Measurements from ENCODE around the gene MCF2.
"Not testable (repeated sequence)": the region's sequence is repeated elsewhere in the genome, so short reads cannot be mapped to it uniquely, and the experiment has no call there.

MCF2 gene

GRCh38 chrX:139708067-139708466, at the start of gene MCF2:
Gene MCF2 (minus strand): TSS chrX:139708167. CDS start chrX:139651744, 56,423 bp downstream.
- DNase-seq (ENCODE audit: low read depth in 2 of 2, low spot score in 1 of 2): no peak

GRCh38 chrX:139751053-139751452, 43.1 kb upstream of the MCF2 start:
- DNase-seq (ENCODE audit: low read depth in 2 of 2, low spot score in 1 of 2): no peak

- DNase-seq (ENCODE audit: low read depth in 2 of 2, low spot score in 1 of 2): no peak
These were observed 42.4 kb upstream of the MCF2 start for GRCh38 chrX:139750390-139750789.

GRCh38 chrX:139739138-139739537, 31.2 kb upstream of the MCF2 start:
- no peak for DNase-seq (ENCODE audit: low read depth in 2 of 2, low spot score in 1 of 2)

GRCh38 chrX:139738581-139738980, 30.6 kb upstream of the MCF2 start:
- DNase-seq (ENCODE audit: low read depth in 2 of 2, low spot score in 1 of 2): no peak

GRCh38 chrX:139736151-139736550, 28.2 kb upstream of the MCF2 start:
- no peak for DNase-seq (ENCODE audit: low read depth in 2 of 2, low spot score in 1 of 2)

GRCh38 chrX:139734996-139735395, 27.0 kb upstream of the MCF2 start:
- no peak for DNase-seq (ENCODE audit: low read depth in 2 of 2, low spot score in 1 of 2)

- no peak for DNase-seq (ENCODE audit: low read depth in 2 of 2, low spot score in 1 of 2)
These were observed 17.8 kb upstream of the MCF2 start for GRCh38 chrX:139725720-139726119.

GRCh38 chrX:139724626-139725025, 16.7 kb upstream of the MCF2 start:
- DNase-seq (ENCODE audit: low read depth in 2 of 2, low spot score in 1 of 2): no peak

- no peak for DNase-seq (ENCODE audit: low read depth in 2 of 2, low spot score in 1 of 2)
These were observed 13.0 kb upstream of the MCF2 start for GRCh38 chrX:139720979-139721378.

GRCh38 chrX:139720136-139720535, 12.2 kb upstream of the MCF2 start:
- DNase-seq (ENCODE audit: low read depth in 2 of 2, low spot score in 1 of 2): no peak

- no peak for DNase-seq (ENCODE audit: low read depth in 2 of 2, low spot score in 1 of 2)
These were observed 5.3 kb downstream of the MCF2 start for GRCh38 chrX:139702658-139703057.

GRCh38 chrX:139692908-139693307, 15.1 kb downstream of the MCF2 start:
- no peak for DNase-seq (ENCODE audit: low read depth in 2 of 2, low spot score in 1 of 2)

GRCh38 chrX:139692506-139692849, 15.5 kb downstream of the MCF2 start:
- DNase-seq (ENCODE audit: low read depth in 2 of 2, low spot score in 1 of 2): no peak

- no peak for DNase-seq (ENCODE audit: low read depth in 2 of 2, low spot score in 1 of 2)
These were observed 16.0 kb downstream of the MCF2 start for GRCh38 chrX:139691843-139692505.

GRCh38 chrX:139691493-139691842, 16.5 kb downstream of the MCF2 start:
- DNase-seq (ENCODE audit: low read depth in 2 of 2, low spot score in 1 of 2): no peak

GRCh38 chrX:139685175-139685574, 22.8 kb downstream of the MCF2 start:
- not testable (repeated sequence) for DNase-seq (ENCODE audit: low read depth in 2 of 2, low spot score in 1 of 2)

- no peak for DNase-seq (ENCODE audit: low read depth in 2 of 2, low spot score in 1 of 2)
These were observed 27.6 kb downstream of the MCF2 start for GRCh38 chrX:139680356-139680755.

GRCh38 chrX:139647597-139647996, 60.4 kb downstream of the MCF2 start:
- no peak for DNase-seq (ENCODE audit: low read depth in 2 of 2, low spot score in 1 of 2)

GRCh38 chrX:139642241-139642927, 65.6 kb downstream of the MCF2 start:
- DNase-seq (ENCODE audit: low read depth in 2 of 2, low spot score in 1 of 2): no peak

GRCh38 chrX:139640259-139640658, 67.7 kb downstream of the MCF2 start:
- no peak for DNase-seq (ENCODE audit: low read depth in 2 of 2, low spot score in 1 of 2)

- no peak for DNase-seq (ENCODE audit: low read depth in 2 of 2, low spot score in 1 of 2)
These were observed 68.7 kb downstream of the MCF2 start for GRCh38 chrX:139639253-139639652.

GRCh38 chrX:139600105-139600504, 107.9 kb downstream of the MCF2 start:
- DNase-seq (ENCODE audit: low read depth in 2 of 2, low spot score in 1 of 2): no peak

Data from stimulated activated CD8-positive, alpha-beta memory T cell treated with anti-CD3 and anti-CD28 coated beads, Interleukin-4, amount 100 ng/mL, for 1 hour (primary cell).